ENCODE results near the gene ZNF587B.

- TF ChIP-seq, protein P1, sequence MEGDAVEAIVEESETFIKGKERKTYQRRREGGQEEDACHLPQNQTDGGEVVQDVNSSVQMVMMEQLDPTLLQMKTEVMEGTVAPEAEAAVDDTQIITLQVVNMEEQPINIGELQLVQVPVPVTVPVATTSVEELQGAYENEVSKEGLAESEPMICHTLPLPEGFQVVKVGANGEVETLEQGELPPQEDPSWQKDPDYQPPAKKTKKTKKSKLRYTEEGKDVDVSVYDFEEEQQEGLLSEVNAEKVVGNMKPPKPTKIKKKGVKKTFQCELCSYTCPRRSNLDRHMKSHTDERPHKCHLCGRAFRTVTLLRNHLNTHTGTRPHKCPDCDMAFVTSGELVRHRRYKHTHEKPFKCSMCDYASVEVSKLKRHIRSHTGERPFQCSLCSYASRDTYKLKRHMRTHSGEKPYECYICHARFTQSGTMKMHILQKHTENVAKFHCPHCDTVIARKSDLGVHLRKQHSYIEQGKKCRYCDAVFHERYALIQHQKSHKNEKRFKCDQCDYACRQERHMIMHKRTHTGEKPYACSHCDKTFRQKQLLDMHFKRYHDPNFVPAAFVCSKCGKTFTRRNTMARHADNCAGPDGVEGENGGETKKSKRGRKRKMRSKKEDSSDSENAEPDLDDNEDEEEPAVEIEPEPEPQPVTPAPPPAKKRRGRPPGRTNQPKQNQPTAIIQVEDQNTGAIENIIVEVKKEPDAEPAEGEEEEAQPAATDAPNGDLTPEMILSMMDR (IDR thresholded peaks at IDR 0.05; ENCODE audit: low read depth, low read length, poor library complexity, severe bottlenecking) = no peak
- TF ChIP-seq EZH2phosphoT487 (IDR thresholded peaks at IDR 0.05; ENCODE audit: borderline replicate concordance, low read length) = no peak
These were observed 10.5 kb upstream of the ZNF587B start for GRCh38 chr19:57819475-57820148.

Measured in DOHH2 (cell line).